ENCODE results near the gene WASF3.

- TF ChIP-seq GATA2 (IDR thresholded peaks at IDR 0.05; ENCODE audit: low read depth, low read length) (no peak), GATA3 (IDR thresholded peaks at IDR 0.05; ENCODE audit: low read depth, low read length) (no peak)
Measured at GRCh38 chr13:26508885-26509284, 48.6 kb upstream of the WASF3 start.
